K562 (cell line): ENCODE data around the gene RAI14.

ENCODE experiments used
- MCM7 ChIP-seq, 2 experiments: fragments of 450-650 bp; IDR thresholded peaks; 2 replicates each; pipeline ENCODE4 v1.6.1; 2016 to 2018
- SIN3A ChIP-seq, 2 experiments: fragments of 150-350 bp in 1 of 2; IDR thresholded peaks; 2 replicates each; pipeline ENCODE4 v1.6.1; 2011 to 2016; ENCODE audit warnings: borderline replicate concordance in 2 of 2, low read depth in 2 of 2, low read length in 2 of 2, mild to moderate bottlenecking in 2 of 2, moderate library complexity in 2 of 2; ENCODE audit not compliant: control insufficient read depth in 1 of 2

- no peak for TF ChIP-seq MCM7 (IDR thresholded peaks at IDR 0.05)
- TF ChIP-seq SIN3A (IDR thresholded peaks at IDR 0.05; ENCODE audit: borderline replicate concordance in 2 of 2, control insufficient read depth in 1 of 2, low read depth in 2 of 2, low read length in 2 of 2), result no peak
These were observed 72.1 kb downstream of the RAI14 start for GRCh38 chr5:34728236-34728635.
